ENCODE results near the gene STX7. TPM values are rescaled to one million over a fixed set of nuclear protein-coding genes. Genes with fewer than 3 reads are reported as not detected.

STX7 gene
- total RNA-seq, 1 experiment from 2014 or later = 27.8 TPM

DNA sequence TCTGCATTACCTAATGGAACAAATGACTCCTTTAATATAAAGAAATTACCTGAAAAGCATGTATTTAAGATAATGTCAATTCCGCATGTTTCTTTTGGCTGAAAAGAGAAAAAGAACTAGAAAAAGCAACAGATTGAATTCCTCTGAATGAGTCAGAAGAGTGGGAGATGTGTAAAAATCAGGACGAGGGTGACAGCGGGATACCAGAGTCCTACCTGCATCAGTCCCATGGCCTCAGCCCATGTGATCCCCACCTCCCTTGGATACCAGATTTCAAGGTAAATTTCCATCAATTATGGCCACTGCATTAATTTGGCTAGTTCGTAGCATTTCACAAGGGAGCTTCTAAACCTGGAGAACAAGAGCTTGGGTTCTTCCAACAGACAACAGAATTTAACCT is 101.6 kb downstream of the STX7 start:
- Histone ChIP-seq H3K79me2 (ENCODE audit: insufficient read depth, low read length) (no peaks in the 10 kb centered on the region), H3K4me2 (ENCODE audit: low read length) (no peak overlapping the region), H3K4me1 (ENCODE audit: control insufficient read depth in 1 of 2, insufficient read depth in 2 of 2, low read length in 2 of 2) (no peaks in the 10 kb centered on the region), H3K36me3 (ENCODE audit: control insufficient read depth in 1 of 2, insufficient read depth in 2 of 2, low read length in 2 of 2) (no peaks in the 10 kb centered on the region), H2AFZ (ENCODE audit: low read depth, low read length, poor library complexity, severe bottlenecking) (no peak overlapping the region), H4K20me1 (ENCODE audit: insufficient read depth) (no peaks in the 10 kb centered on the region), H3K9ac (ENCODE audit: low read length) (no peak overlapping the region), H3K4me3 (replicated peaks in 1 of 2; ENCODE audit: low read depth in 1 of 2, low read length in 2 of 2) (no peak overlapping the region), H3K27me3 (ENCODE audit: insufficient read depth, low read length) (no peaks in the 10 kb centered on the region), H3K9me2 (ENCODE audit: insufficient read depth) (no peaks in the 10 kb centered on the region), H3K9me3 (ENCODE audit: control insufficient read depth in 1 of 2, insufficient read depth in 1 of 2, low read depth in 1 of 2, low read length in 2 of 2) (peaks cover 4 to 5% of the 10 kb centered on the region in 2 experiments; a peak in 1 of 4 replicates), H3K27ac (ENCODE audit: low read depth, low read length) (no peak overlapping the region)
- RAD21 ChIA-PET (ENCODE audit: low non-redundant PET in 1 of 2, low total read pairs in 2 of 2, uncharacterized antibody in 2 of 2, unreplicated experiment in 2 of 2) = no interaction called here
- POLR2A ChIA-PET = no interaction called here
- DNase-seq (ENCODE audit: low read depth, low spot score) = no peak
- no peak for ATAC-seq
- CTCF ChIA-PET = no interaction called here
- no TSS peak for BruUV-seq (replicated peaks)
- intact Hi-C loops (cut with micrococcal nuclease) = no loop called here
- TF ChIP-seq, protein P1, sequence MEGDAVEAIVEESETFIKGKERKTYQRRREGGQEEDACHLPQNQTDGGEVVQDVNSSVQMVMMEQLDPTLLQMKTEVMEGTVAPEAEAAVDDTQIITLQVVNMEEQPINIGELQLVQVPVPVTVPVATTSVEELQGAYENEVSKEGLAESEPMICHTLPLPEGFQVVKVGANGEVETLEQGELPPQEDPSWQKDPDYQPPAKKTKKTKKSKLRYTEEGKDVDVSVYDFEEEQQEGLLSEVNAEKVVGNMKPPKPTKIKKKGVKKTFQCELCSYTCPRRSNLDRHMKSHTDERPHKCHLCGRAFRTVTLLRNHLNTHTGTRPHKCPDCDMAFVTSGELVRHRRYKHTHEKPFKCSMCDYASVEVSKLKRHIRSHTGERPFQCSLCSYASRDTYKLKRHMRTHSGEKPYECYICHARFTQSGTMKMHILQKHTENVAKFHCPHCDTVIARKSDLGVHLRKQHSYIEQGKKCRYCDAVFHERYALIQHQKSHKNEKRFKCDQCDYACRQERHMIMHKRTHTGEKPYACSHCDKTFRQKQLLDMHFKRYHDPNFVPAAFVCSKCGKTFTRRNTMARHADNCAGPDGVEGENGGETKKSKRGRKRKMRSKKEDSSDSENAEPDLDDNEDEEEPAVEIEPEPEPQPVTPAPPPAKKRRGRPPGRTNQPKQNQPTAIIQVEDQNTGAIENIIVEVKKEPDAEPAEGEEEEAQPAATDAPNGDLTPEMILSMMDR (IDR thresholded peaks at IDR 0.05 in 2 of 3, conservative IDR thresholded peaks at IDR 0.05 in 1 of 3; ENCODE audit: borderline replicate concordance in 1 of 3, insufficient read depth in 1 of 3, low read depth in 2 of 3, low read length in 2 of 3) = no peak
- TF ChIP-seq SP1 (IDR thresholded peaks at IDR 0.05; ENCODE audit: low read depth) (no peak), FOSL1 (IDR thresholded peaks at IDR 0.05; ENCODE audit: low read depth) (no peak), RAD21 (IDR thresholded peaks at IDR 0.05; ENCODE audit: low read depth) (no peak), YY1 (IDR thresholded peaks at IDR 0.05; ENCODE audit: extremely low read depth, insufficient replicate concordance, low read depth, low read length) (no peak), POLR2A (IDR thresholded peaks at IDR 0.05; ENCODE audit: borderline replicate concordance, extremely low read depth, insufficient read depth, insufficient read length) (no peak), ZBTB33 (IDR thresholded peaks at IDR 0.05; ENCODE audit: extremely low read depth, insufficient replicate concordance, low read length) (no peak), POLR2AphosphoS5 (IDR thresholded peaks at IDR 0.05; ENCODE audit: low read depth, low read length) (no peak)
- TF ChIP-seq, protein P2, sequence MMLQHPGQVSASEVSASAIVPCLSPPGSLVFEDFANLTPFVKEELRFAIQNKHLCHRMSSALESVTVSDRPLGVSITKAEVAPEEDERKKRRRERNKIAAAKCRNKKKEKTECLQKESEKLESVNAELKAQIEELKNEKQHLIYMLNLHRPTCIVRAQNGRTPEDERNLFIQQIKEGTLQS (IDR thresholded peaks at IDR 0.05) = no peak
- TF ChIP-seq, protein P3, sequence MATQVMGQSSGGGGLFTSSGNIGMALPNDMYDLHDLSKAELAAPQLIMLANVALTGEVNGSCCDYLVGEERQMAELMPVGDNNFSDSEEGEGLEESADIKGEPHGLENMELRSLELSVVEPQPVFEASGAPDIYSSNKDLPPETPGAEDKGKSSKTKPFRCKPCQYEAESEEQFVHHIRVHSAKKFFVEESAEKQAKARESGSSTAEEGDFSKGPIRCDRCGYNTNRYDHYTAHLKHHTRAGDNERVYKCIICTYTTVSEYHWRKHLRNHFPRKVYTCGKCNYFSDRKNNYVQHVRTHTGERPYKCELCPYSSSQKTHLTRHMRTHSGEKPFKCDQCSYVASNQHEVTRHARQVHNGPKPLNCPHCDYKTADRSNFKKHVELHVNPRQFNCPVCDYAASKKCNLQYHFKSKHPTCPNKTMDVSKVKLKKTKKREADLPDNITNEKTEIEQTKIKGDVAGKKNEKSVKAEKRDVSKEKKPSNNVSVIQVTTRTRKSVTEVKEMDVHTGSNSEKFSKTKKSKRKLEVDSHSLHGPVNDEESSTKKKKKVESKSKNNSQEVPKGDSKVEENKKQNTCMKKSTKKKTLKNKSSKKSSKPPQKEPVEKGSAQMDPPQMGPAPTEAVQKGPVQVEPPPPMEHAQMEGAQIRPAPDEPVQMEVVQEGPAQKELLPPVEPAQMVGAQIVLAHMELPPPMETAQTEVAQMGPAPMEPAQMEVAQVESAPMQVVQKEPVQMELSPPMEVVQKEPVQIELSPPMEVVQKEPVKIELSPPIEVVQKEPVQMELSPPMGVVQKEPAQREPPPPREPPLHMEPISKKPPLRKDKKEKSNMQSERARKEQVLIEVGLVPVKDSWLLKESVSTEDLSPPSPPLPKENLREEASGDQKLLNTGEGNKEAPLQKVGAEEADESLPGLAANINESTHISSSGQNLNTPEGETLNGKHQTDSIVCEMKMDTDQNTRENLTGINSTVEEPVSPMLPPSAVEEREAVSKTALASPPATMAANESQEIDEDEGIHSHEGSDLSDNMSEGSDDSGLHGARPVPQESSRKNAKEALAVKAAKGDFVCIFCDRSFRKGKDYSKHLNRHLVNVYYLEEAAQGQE (IDR thresholded peaks at IDR 0.05; ENCODE audit: low read depth) = no peak
